H9 (cell line): Measurements from ENCODE around the gene GRIP2. TPM values are rescaled to one million over a fixed set of nuclear protein-coding genes. Genes with fewer than 3 reads are reported as not detected.

Experiments used
- DNase-seq: peaks from one replicate; pipeline ENCODE4 v3.0.0-alpha.2; 2017
- H2AFZ ChIP-seq: one replicate; pipeline ENCODE4 v1.6.1; 2013; ENCODE audit warnings: mild to moderate bottlenecking, low read length, control low read depth, moderate library complexity
- H2AK5ac ChIP-seq: 2 replicates; pipeline ENCODE4 v1.6.1; 2013; ENCODE audit warnings: low read length, control low read depth, mixed read lengths; ENCODE audit not compliant: insufficient read length
- H2BK120ac ChIP-seq: one replicate; pipeline ENCODE4 v1.6.1; 2013; ENCODE audit warnings: low read depth, mild to moderate bottlenecking, low read length, control low read depth, inconsistent platforms; ENCODE audit not compliant: poor library complexity, severe bottlenecking
- H2BK12ac ChIP-seq: 2 replicates; pipeline ENCODE4 v1.6.1; 2013; ENCODE audit warnings: low read length, control low read depth, mixed read lengths, low read depth; ENCODE audit not compliant: insufficient read length
- H2BK15ac ChIP-seq: 2 replicates; pipeline ENCODE4 v1.6.1; 2013; ENCODE audit warnings: low read depth, low read length, control low read depth
- H2BK20ac ChIP-seq: one replicate; pipeline ENCODE4 v1.6.1; 2013; ENCODE audit warnings: low read depth, mild to moderate bottlenecking, low read length, control low read depth, inconsistent platforms; ENCODE audit not compliant: poor library complexity, severe bottlenecking
- H2BK5ac ChIP-seq: 2 replicates; pipeline ENCODE4 v1.6.1; 2013; ENCODE audit warnings: low read length, control low read depth, mixed read lengths; ENCODE audit not compliant: insufficient read length
- H3K14ac ChIP-seq: 2 replicates; pipeline ENCODE4 v1.6.1; 2013; ENCODE audit warnings: low read length, control low read depth; ENCODE audit not compliant: insufficient read depth
- H3K18ac ChIP-seq: 2 replicates; pipeline ENCODE4 v1.6.1; 2013; ENCODE audit warnings: low read depth, mild to moderate bottlenecking, mixed read lengths, low read length, control low read depth; ENCODE audit not compliant: insufficient read length
- H3K23ac ChIP-seq: 2 replicates; pipeline ENCODE4 v1.6.1; 2013; ENCODE audit warnings: low read length, control low read depth, mixed read lengths, low read depth; ENCODE audit not compliant: insufficient read length
- H3K23me2 ChIP-seq: 2 replicates; pipeline ENCODE4 v1.6.1; 2013; ENCODE audit warnings: low read depth, mild to moderate bottlenecking, mixed read lengths, low read length, control low read depth; ENCODE audit not compliant: insufficient read length, poor library complexity, severe bottlenecking
- H3K27ac ChIP-seq: 2 replicates; pipeline ENCODE4 v1.5.1; 2013; ENCODE audit warnings: low read length, control low read depth, mixed read lengths, low read depth; ENCODE audit not compliant: insufficient read length
- H3K27me3 ChIP-seq: 2 replicates; pipeline ENCODE4 v1.6.1; 2013; ENCODE audit warnings: low read length, control low read depth, inconsistent platforms; ENCODE audit not compliant: insufficient read depth
- H3K4ac ChIP-seq: 2 replicates; pipeline ENCODE4 v1.6.1; 2013; ENCODE audit warnings: low read depth, mild to moderate bottlenecking, control low read depth, inconsistent platforms, low read length, moderate library complexity
- H3K4me1 ChIP-seq: 2 replicates; pipeline ENCODE4 v1.6.1; 2013; ENCODE audit warnings: low read length, control low read depth, inconsistent platforms; ENCODE audit not compliant: insufficient read depth
- H3K4me2 ChIP-seq: 2 replicates; pipeline ENCODE4 v1.6.1; 2013; ENCODE audit warnings: low read length, control low read depth, mixed read lengths; ENCODE audit not compliant: insufficient read length, insufficient read depth
- H3K56ac ChIP-seq: 2 replicates; pipeline ENCODE4 v1.6.1; 2013; ENCODE audit warnings: low read depth, mild to moderate bottlenecking, mixed read lengths, low read length, control low read depth; ENCODE audit not compliant: insufficient read length
- H3K79me1 ChIP-seq: 2 replicates; pipeline ENCODE4 v1.6.1; 2013; ENCODE audit warnings: low read depth, mild to moderate bottlenecking, moderate library complexity, low read length, control low read depth, inconsistent platforms; ENCODE audit not compliant: insufficient read depth, poor library complexity, severe bottlenecking
- H3K79me2 ChIP-seq: 2 replicates; pipeline ENCODE4 v1.6.1; 2013; ENCODE audit warnings: low read length, control low read depth, inconsistent platforms; ENCODE audit not compliant: insufficient read depth
- H3K9ac ChIP-seq: 2 replicates; pipeline ENCODE4 v1.6.1; 2013; ENCODE audit warnings: low read length, control low read depth, mixed read lengths; ENCODE audit not compliant: insufficient read length; ENCODE audit errors: extremely low read depth
- H3K9me3 ChIP-seq: one replicate; pipeline ENCODE4 v1.6.1; 2013; ENCODE audit warnings: low read depth, low read length, inconsistent platforms; ENCODE audit not compliant: control insufficient read depth
- H3T11ph ChIP-seq: one replicate; pipeline ENCODE4 v1.6.1; 2013; ENCODE audit warnings: mild to moderate bottlenecking, low read length, control low read depth, inconsistent platforms
- H4K20me1 ChIP-seq: one replicate; pipeline ENCODE4 v1.6.1; 2013; ENCODE audit not compliant: control insufficient read depth, insufficient read length, insufficient read depth
- H4K5ac ChIP-seq: 2 replicates; pipeline ENCODE4 v1.6.1; 2013; ENCODE audit warnings: low read depth, mild to moderate bottlenecking, mixed read lengths, low read length, control low read depth; ENCODE audit not compliant: insufficient read length
- H4K8ac ChIP-seq: replicated peaks from 2 replicates; pipeline ENCODE4 v1.6.1; 2013; ENCODE audit warnings: low read length, control low read depth, mixed read lengths, low read depth; ENCODE audit not compliant: insufficient read length
- H4K91ac ChIP-seq: 2 replicates; pipeline ENCODE4 v1.6.1; 2013; ENCODE audit warnings: low read depth, mild to moderate bottlenecking, moderate library complexity, mixed read lengths, low read length, control low read depth; ENCODE audit not compliant: insufficient read length
- H3K27ac Mint-ChIP-seq, 3 experiments: 2 replicates in 2 of 3; 3 replicates in 1 of 3; pipeline ENCODE4 v1.8.0; 2020 to 2021; ENCODE audit warnings: mixed read lengths in 3 of 3, mild to moderate bottlenecking in 1 of 3, moderate library complexity in 1 of 3
- H3K27me3 Mint-ChIP-seq: 2 replicates; pipeline ENCODE4 v1.8.0; 2021; ENCODE audit warnings: low read depth, mild to moderate bottlenecking, moderate library complexity, mixed read lengths
- H3K36me3 Mint-ChIP-seq, 3 experiments: 2 replicates in 2 of 3; 3 replicates in 1 of 3; pipeline ENCODE4 v1.8.0; 2020 to 2021; ENCODE audit warnings: low read depth in 3 of 3, mixed read lengths in 3 of 3; ENCODE audit not compliant: insufficient read depth in 1 of 3
- H3K4me1 Mint-ChIP-seq, 2 experiments: 2 replicates each; pipeline ENCODE4 v1.8.0; 2020; ENCODE audit warnings: mixed read lengths in 2 of 2
- H3K4me3 Mint-ChIP-seq, 2 experiments: 2 replicates in 1 of 2; 3 replicates in 1 of 2; pipeline ENCODE4 v1.8.0; 2020 to 2021; ENCODE audit warnings: mild to moderate bottlenecking in 2 of 2, mixed read lengths in 2 of 2, moderate library complexity in 1 of 2
- H3K9me3 Mint-ChIP-seq, 2 experiments: 2 replicates in 1 of 2; 3 replicates in 1 of 2; pipeline ENCODE4 v1.8.0; 2020; ENCODE audit warnings: mild to moderate bottlenecking in 2 of 2, mixed read lengths in 2 of 2, moderate library complexity in 1 of 2
- WGBS: extraction: QIAGEN DNeasy Blood & Tissue Kit; methylation state at CpG from one replicate; pipeline ENCODE4 v1.1.7; 2013; ENCODE audit warnings: missing lambda C conversion rate, low lambda C conversion rate, mixed read lengths; ENCODE audit not compliant: insufficient read length; ENCODE audit errors: extremely low coverage; 5-methylcytosine and 5-hydroxymethylcytosine counted together
- total RNA-seq: library from RNA; stranded (reverse); gene quantifications from 2 replicates; pipeline ENCODE4 v1.2.1, GENCODE V29; 2021
- TF ChIP-seq, protein P1 (sequence below): fragments of 200-600 bp; sonication (generic); conservative IDR thresholded peaks from 3 replicates; pipeline ENCODE4 v1.8.0; 2021; ENCODE audit warnings: antibody characterized with exemption, mild to moderate bottlenecking

Gene GRIP2
- total RNA-seq, 1 experiment from 2014 or later, result 3.1 TPM

- no peak overlapping the region for H3K4me3 Mint-ChIP-seq
- H3K14ac ChIP-seq, result no peak overlapping the region
- H3K4me2 ChIP-seq, result no peak overlapping the region
- TF ChIP-seq, protein P1, sequence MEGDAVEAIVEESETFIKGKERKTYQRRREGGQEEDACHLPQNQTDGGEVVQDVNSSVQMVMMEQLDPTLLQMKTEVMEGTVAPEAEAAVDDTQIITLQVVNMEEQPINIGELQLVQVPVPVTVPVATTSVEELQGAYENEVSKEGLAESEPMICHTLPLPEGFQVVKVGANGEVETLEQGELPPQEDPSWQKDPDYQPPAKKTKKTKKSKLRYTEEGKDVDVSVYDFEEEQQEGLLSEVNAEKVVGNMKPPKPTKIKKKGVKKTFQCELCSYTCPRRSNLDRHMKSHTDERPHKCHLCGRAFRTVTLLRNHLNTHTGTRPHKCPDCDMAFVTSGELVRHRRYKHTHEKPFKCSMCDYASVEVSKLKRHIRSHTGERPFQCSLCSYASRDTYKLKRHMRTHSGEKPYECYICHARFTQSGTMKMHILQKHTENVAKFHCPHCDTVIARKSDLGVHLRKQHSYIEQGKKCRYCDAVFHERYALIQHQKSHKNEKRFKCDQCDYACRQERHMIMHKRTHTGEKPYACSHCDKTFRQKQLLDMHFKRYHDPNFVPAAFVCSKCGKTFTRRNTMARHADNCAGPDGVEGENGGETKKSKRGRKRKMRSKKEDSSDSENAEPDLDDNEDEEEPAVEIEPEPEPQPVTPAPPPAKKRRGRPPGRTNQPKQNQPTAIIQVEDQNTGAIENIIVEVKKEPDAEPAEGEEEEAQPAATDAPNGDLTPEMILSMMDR, result no peak
- H3K4me1 ChIP-seq, result no peaks in the 10 kb centered on the region
- no peaks in the 10 kb centered on the region for H3K79me2 ChIP-seq
- no peak overlapping the region for H2AK5ac ChIP-seq
- no peak overlapping the region for H2BK15ac ChIP-seq
- no peaks in the 10 kb centered on the region for H3K9me3 Mint-ChIP-seq
- no peak overlapping the region for H2BK5ac ChIP-seq
- no peak overlapping the region for H4K8ac ChIP-seq
- H4K5ac ChIP-seq, result no peak overlapping the region
- H3K27me3 ChIP-seq, result no peaks in the 10 kb centered on the region
- H3K27ac ChIP-seq, result no peak overlapping the region
- no peak overlapping the region for H4K91ac ChIP-seq
- H3K4ac ChIP-seq, result no peak overlapping the region
- no peak overlapping the region for H3K9ac ChIP-seq
- H3K23ac ChIP-seq, result no peak overlapping the region
- H2BK120ac ChIP-seq, result no peak overlapping the region
- H3K56ac ChIP-seq, result no peak overlapping the region
- no peak overlapping the region for H2BK20ac ChIP-seq
- H2BK12ac ChIP-seq, result no peak overlapping the region
- peaks cover 0 to 22% (median 2%) of the 10 kb centered on the region in 3 experiments; a peak in 4 of 7 replicates for H3K36me3 Mint-ChIP-seq
- H3K27me3 Mint-ChIP-seq, result no peaks in the 10 kb centered on the region; the same call in 1 of the 2 replicates
- H3K27ac Mint-ChIP-seq, result no peak overlapping the region
- no peak overlapping the region for H3K18ac ChIP-seq
- H3K4me1 Mint-ChIP-seq, result no peaks in the 10 kb centered on the region
- no peak overlapping the region for H3T11ph ChIP-seq
- H3K9me3 ChIP-seq, result no peaks in the 10 kb centered on the region
- WGBS, result no CpG with 5 or more reads among the region's 2 CpGs
- no peak for DNase-seq
- no peaks in the 10 kb centered on the region for H3K79me1 ChIP-seq
- H3K23me2 ChIP-seq, result no peaks in the 10 kb centered on the region
- H2AFZ ChIP-seq, result no peak overlapping the region
- H4K20me1 ChIP-seq, result no peaks in the 10 kb centered on the region
Measured at GRCh38 chr3:14490831-14491230, 49.3 kb downstream of the GRIP2 start.
